ENCODE results near the gene SETBP1. TPM values are rescaled to one million over a fixed set of nuclear protein-coding genes. Genes with fewer than 3 reads are reported as not detected.

The SETBP1 gene
- total RNA-seq, 4 donors from 2014 or later, result 7.8 to 16.6 (median 11.7) TPM

- H3K4me3 ChIP-seq (ENCODE audit: low read depth, poor library complexity, severe bottlenecking), result no peak overlapping the region
- intact Hi-C loops (cut with DNase I; ENCODE audit: low total_unique reads), result no loop called here
- WGBS, 2 donors, result 59 to 68% methylated on average over 5 of the region's 5 CpGs
- DNase-seq (ENCODE audit: low spot score in 2 of 2), result no peak
- TF ChIP-seq POLR2A (IDR thresholded peaks at IDR 0.05), result no peak
- TF ChIP-seq, protein P1, sequence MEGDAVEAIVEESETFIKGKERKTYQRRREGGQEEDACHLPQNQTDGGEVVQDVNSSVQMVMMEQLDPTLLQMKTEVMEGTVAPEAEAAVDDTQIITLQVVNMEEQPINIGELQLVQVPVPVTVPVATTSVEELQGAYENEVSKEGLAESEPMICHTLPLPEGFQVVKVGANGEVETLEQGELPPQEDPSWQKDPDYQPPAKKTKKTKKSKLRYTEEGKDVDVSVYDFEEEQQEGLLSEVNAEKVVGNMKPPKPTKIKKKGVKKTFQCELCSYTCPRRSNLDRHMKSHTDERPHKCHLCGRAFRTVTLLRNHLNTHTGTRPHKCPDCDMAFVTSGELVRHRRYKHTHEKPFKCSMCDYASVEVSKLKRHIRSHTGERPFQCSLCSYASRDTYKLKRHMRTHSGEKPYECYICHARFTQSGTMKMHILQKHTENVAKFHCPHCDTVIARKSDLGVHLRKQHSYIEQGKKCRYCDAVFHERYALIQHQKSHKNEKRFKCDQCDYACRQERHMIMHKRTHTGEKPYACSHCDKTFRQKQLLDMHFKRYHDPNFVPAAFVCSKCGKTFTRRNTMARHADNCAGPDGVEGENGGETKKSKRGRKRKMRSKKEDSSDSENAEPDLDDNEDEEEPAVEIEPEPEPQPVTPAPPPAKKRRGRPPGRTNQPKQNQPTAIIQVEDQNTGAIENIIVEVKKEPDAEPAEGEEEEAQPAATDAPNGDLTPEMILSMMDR (IDR thresholded peaks at IDR 0.05), result no peak
These were observed 90.9 kb downstream of the SETBP1 start for GRCh38 chr18:44771572-44771955.

- intact Hi-C loops (cut with DNase I; ENCODE audit: low total_unique reads), result no loop called here
- TF ChIP-seq, protein P1 (IDR thresholded peaks at IDR 0.05), result no peak
- no peak for TF ChIP-seq POLR2A (IDR thresholded peaks at IDR 0.05)
- WGBS, 2 donors, result 77% methylated on average over 14 of the region's 14 CpGs
- DNase-seq (ENCODE audit: low spot score in 2 of 2), result no peak
- H3K4me3 ChIP-seq (ENCODE audit: low read depth, poor library complexity, severe bottlenecking), result no peak overlapping the region
These were observed 91.5 kb downstream of the SETBP1 start for GRCh38 chr18:44771956-44772917.

DNA sequence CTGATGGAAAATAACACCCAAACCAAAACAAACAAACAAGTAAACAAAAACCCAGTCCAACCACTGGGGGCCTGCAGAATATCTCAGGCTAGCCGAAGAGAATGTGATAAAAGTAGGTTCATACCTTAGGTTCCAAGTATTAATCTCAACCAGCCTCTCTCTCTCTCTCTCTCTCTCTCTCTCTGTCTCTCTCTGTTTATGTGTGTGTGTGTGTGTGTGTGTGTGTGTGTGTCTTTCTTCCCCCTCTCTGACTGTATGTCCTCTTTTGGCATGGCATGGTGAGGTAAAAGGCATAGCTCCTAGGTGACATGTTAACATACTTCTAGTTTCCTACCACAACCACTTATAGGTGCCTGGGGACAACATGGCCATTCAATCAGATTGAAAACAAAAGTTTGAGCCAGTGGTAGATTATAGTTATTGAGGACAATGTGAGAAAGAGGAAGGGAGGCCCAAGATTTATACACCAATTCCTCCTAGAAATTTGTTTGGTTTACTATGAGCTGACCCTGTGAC lies 93.0 kb downstream of the SETBP1 start:
- no peak for DNase-seq (ENCODE audit: low spot score in 2 of 2)
- no peak for TF ChIP-seq POLR2A (IDR thresholded peaks at IDR 0.05)
- TF ChIP-seq, protein P1 (IDR thresholded peaks at IDR 0.05), result no peak
- no peak overlapping the region for H3K4me3 ChIP-seq (ENCODE audit: low read depth, poor library complexity, severe bottlenecking)
- 95 to 96% methylated on average over 1 of the region's 1 CpG for WGBS, 2 donors
- intact Hi-C loops (cut with DNase I; ENCODE audit: low total_unique reads), result no loop called here

GRCh38 chr18:44774191-44774590 lies 93.5 kb downstream of the SETBP1 start:
- TF ChIP-seq, protein P1 (IDR thresholded peaks at IDR 0.05), result no peak
- TF ChIP-seq POLR2A (IDR thresholded peaks at IDR 0.05), result no peak
- intact Hi-C loops (cut with DNase I; ENCODE audit: low total_unique reads), result no loop called here
- H3K4me3 ChIP-seq (ENCODE audit: low read depth, poor library complexity, severe bottlenecking), result no peak overlapping the region
- 59 to 87% methylated on average over 3 of the region's 3 CpGs for WGBS, 2 donors
- DNase-seq (ENCODE audit: low spot score in 2 of 2), result no peak

DNA sequence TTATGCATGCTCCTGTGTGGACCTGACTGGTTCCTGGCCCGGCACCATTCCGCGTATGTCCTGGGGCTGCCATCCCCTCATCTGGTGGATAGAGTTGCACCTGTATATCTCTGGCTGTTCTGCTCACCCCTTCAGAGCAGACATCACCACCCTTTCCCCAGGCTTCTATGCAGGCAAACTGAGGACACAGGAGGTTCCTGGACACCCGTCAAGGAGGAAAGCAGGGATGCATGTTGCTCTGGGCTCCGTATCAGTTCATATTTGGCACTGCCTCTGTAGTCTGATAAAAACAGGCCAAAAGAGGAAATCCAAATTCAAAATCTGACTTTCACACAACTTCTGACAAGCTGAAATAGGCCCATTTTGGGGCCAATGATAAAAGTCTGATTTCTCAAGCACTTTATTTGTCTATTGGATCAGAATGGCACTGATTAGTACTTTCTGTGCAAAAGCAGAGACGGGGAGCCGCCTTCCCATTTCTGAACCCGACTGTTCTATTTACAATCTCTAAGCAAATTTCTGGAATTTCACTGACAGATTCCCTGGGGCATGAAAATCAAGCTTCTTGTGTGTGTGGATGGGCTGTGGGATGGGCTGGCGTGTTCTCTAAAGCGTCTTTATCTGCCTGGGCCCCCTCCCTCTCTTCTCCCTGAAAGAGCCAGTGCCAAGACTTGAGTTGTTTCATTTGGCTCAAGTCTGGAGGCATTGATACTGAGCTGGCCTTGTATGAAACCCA lies 96.9 kb downstream of the SETBP1 start:
- TF ChIP-seq, protein P1 (IDR thresholded peaks at IDR 0.05), result no peak
- no peak for TF ChIP-seq POLR2A (IDR thresholded peaks at IDR 0.05)
- no peak for DNase-seq (ENCODE audit: low spot score in 2 of 2)
- H3K4me3 ChIP-seq (ENCODE audit: low read depth, poor library complexity, severe bottlenecking), result no peak overlapping the region
- WGBS, 2 donors, result 62 to 66% methylated on average over 10 of the region's 10 CpGs
- intact Hi-C loops (cut with DNase I; ENCODE audit: low total_unique reads), result no loop called here

Data from lower leg skin (tissue), 4 donors.